Activated CD4-positive, CD25-positive, alpha-beta regulatory T cell treated with anti-CD3 and anti-CD28 coated beads, Interleukin-2, amount 50 U/mL, for 16 hours (primary cell): ENCODE results near the gene TMEM273.

Source experiments
- DNase-seq: peaks from one replicate; pipeline ENCODE4 v3.0.0-alpha.2; 2020; ENCODE audit warnings: low read depth, low spot score

The TMEM273 gene

GRCh38 chr10:49187950-49188761, at the start of gene TMEM273:
TSS of gene TMEM273 (minus strand) at chr10:49188391. CDS start at chr10:49188336, 55 bp downstream.
- no peak for DNase-seq

- DNase-seq: no peak
These were observed 49.8 kb upstream of the TMEM273 start for GRCh38 chr10:49237985-49238384.

- no peak for DNase-seq
These were observed 47.2 kb upstream of the TMEM273 start for GRCh38 chr10:49235392-49235791.

- no peak for DNase-seq
These were observed 43.1 kb upstream of the TMEM273 start for GRCh38 chr10:49231086-49231820.

- DNase-seq: no peak
These were observed 41.8 kb upstream of the TMEM273 start for GRCh38 chr10:49230004-49230403.

GRCh38 chr10:49228677-49229076, 40.5 kb upstream of the TMEM273 start:
- DNase-seq: no peak

- DNase-seq: no peak
These were observed 39.2 kb upstream of the TMEM273 start for GRCh38 chr10:49227406-49227805.

- DNase-seq: no peak
These were observed 38.4 kb upstream of the TMEM273 start for GRCh38 chr10:49226594-49226993.

- DNase-seq: no peak
These were observed 37.2 kb upstream of the TMEM273 start for GRCh38 chr10:49225218-49225876.

- no peak for DNase-seq
These were observed 35.0 kb upstream of the TMEM273 start for GRCh38 chr10:49223205-49223604.

- DNase-seq: no peak
These were observed 34.0 kb upstream of the TMEM273 start for GRCh38 chr10:49222170-49222569.

GRCh38 chr10:49220679-49221078, 32.5 kb upstream of the TMEM273 start:
- no peak for DNase-seq

GRCh38 chr10:49220031-49220430, 31.8 kb upstream of the TMEM273 start:
- no peak for DNase-seq

GRCh38 chr10:49219248-49219647, 31.1 kb upstream of the TMEM273 start:
- no peak for DNase-seq

- DNase-seq: no peak
These were observed 30.3 kb upstream of the TMEM273 start for GRCh38 chr10:49218480-49218879.

GRCh38 chr10:49217645-49218044, 29.5 kb upstream of the TMEM273 start:
- no peak for DNase-seq

GRCh38 chr10:49213211-49213610, 25.0 kb upstream of the TMEM273 start:
- DNase-seq: no peak

GRCh38 chr10:49212783-49213182, 24.6 kb upstream of the TMEM273 start:
- DNase-seq: no peak

GRCh38 chr10:49212076-49212475, 23.9 kb upstream of the TMEM273 start:
- no peak for DNase-seq

- DNase-seq: no peak
These were observed 20.8 kb upstream of the TMEM273 start for GRCh38 chr10:49208996-49209395.

- no peak for DNase-seq
These were observed 19.8 kb upstream of the TMEM273 start for GRCh38 chr10:49207936-49208487.

GRCh38 chr10:49207113-49207512, 18.9 kb upstream of the TMEM273 start:
- DNase-seq: no peak
